NT2/D1 (cell line): ENCODE results near the gene PPP1R13L.

ENCODE experiments used
- DNase-seq: peaks from one replicate; pipeline ENCODE4 v3.0.0-alpha.2; 2011; ENCODE audit warnings: low read depth, low spot score
- H3K27me3 ChIP-seq: 2 replicates; pipeline ENCODE4 v1.6.0; 2011; ENCODE audit warnings: mild to moderate bottlenecking; ENCODE audit not compliant: insufficient read length, insufficient read depth
- H3K36me3 ChIP-seq: 2 replicates; pipeline ENCODE4 v1.6.1; 2011; ENCODE audit warnings: mild to moderate bottlenecking, low read length, mixed read lengths; ENCODE audit not compliant: insufficient read depth, insufficient read length
- H3K4me1 ChIP-seq: 2 replicates; pipeline ENCODE4 v1.5.1; 2011; ENCODE audit not compliant: insufficient read depth, insufficient read length
- H3K4me3 ChIP-seq: 2 replicates; pipeline ENCODE4 v1.5.1; 2011; ENCODE audit warnings: low read depth; ENCODE audit not compliant: insufficient read length
- H3K9ac ChIP-seq: 2 replicates; pipeline ENCODE4 v1.6.0; 2011; ENCODE audit warnings: low read depth; ENCODE audit not compliant: insufficient read length
- H3K9me3 ChIP-seq: 2 replicates; pipeline ENCODE4 v1.5.1; 2011; ENCODE audit warnings: mild to moderate bottlenecking, low read length; ENCODE audit not compliant: insufficient read depth
- SUZ12 ChIP-seq: IDR thresholded peaks from 2 replicates; pipeline ENCODE4 v1.6.1; 2011; ENCODE audit not compliant: insufficient read length, insufficient read depth; ENCODE audit errors: extremely low read depth
- YY1 ChIP-seq: IDR thresholded peaks from 2 replicates; pipeline ENCODE4 v1.6.1; 2011; ENCODE audit not compliant: insufficient read length, insufficient read depth
- ZNF274 ChIP-seq: IDR thresholded peaks from 2 replicates; pipeline ENCODE4 v1.6.1; 2011; ENCODE audit warnings: mild to moderate bottlenecking, low read depth, low read length

PPP1R13L gene

GRCh38 chr19:45346449-45346848, 58.4 kb downstream of the PPP1R13L start:
- H3K9me3 ChIP-seq, result no peaks in the 10 kb centered on the region
- peaks cover 15% of the 10 kb centered on the region for H3K27me3 ChIP-seq
- peaks cover 22% of the 10 kb centered on the region for H3K36me3 ChIP-seq
- TF ChIP-seq ZNF274, result no peak
- no peak for TF ChIP-seq YY1
- TF ChIP-seq SUZ12, result no peak
- H3K9ac ChIP-seq, result no peak overlapping the region
- no peak for DNase-seq
- no peak overlapping the region for H3K4me3 ChIP-seq
- H3K4me1 ChIP-seq, result peaks cover 9% of the 10 kb centered on the region

GRCh38 chr19:45345506-45345860, 59.4 kb downstream of the PPP1R13L start:
- peaks cover 24% of the 10 kb centered on the region for H3K27me3 ChIP-seq
- H3K4me1 ChIP-seq, result peaks cover 9% of the 10 kb centered on the region
- H3K36me3 ChIP-seq, result peaks cover 12% of the 10 kb centered on the region
- no peak overlapping the region for H3K9ac ChIP-seq
- TF ChIP-seq YY1, result no peak
- no peak for TF ChIP-seq ZNF274
- TF ChIP-seq SUZ12, result no peak
- no peaks in the 10 kb centered on the region for H3K9me3 ChIP-seq
- no peak overlapping the region for H3K4me3 ChIP-seq
- no peak for DNase-seq

GRCh38 chr19:45344621-45345505, 60.0 kb downstream of the PPP1R13L start:
- H3K4me3 ChIP-seq, result no peak overlapping the region
- no peak for DNase-seq
- no peaks in the 10 kb centered on the region for H3K9me3 ChIP-seq
- TF ChIP-seq ZNF274 (no peak), SUZ12 (no peak), YY1 (no peak)
- H3K9ac ChIP-seq, result no peak overlapping the region
- peaks cover 28% of the 10 kb centered on the region for H3K27me3 ChIP-seq
- peaks cover 9% of the 10 kb centered on the region for H3K4me1 ChIP-seq
- peaks cover 9% of the 10 kb centered on the region for H3K36me3 ChIP-seq

- H3K36me3 ChIP-seq, result no peaks in the 10 kb centered on the region
- H3K4me3 ChIP-seq, result no peak overlapping the region
- peaks cover 36% of the 10 kb centered on the region for H3K27me3 ChIP-seq
- DNase-seq, result no peak
- no peaks in the 10 kb centered on the region for H3K9me3 ChIP-seq
- TF ChIP-seq ZNF274, result no peak
- TF ChIP-seq SUZ12, result no peak
- no peak for TF ChIP-seq YY1
- peaks cover 4% of the 10 kb centered on the region for H3K4me1 ChIP-seq
- no peak overlapping the region for H3K9ac ChIP-seq
Observed at GRCh38 chr19:45342911-45343310, 62.0 kb downstream of the PPP1R13L start.

- Histone ChIP-seq H3K4me1 (no peaks in the 10 kb centered on the region), H3K4me3 (peak overlapping the region; percentile 36), H3K36me3 (no peaks in the 10 kb centered on the region), H3K27me3 (peaks cover 36% of the 10 kb centered on the region), H3K9me3 (no peaks in the 10 kb centered on the region), H3K9ac (peak overlapping the region; percentile 42)
- TF ChIP-seq SUZ12, result no peak
- no peak for TF ChIP-seq ZNF274
- no peak for TF ChIP-seq YY1
- DNase-seq, result no peak
Observed at GRCh38 chr19:45340899-45341453, 63.9 kb downstream of the PPP1R13L start.

- peak within 1 kb of the TSS; percentile 36 for H3K4me3 ChIP-seq
- H3K9me3 ChIP-seq, result no peaks in the 10 kb centered on the region
- H3K9ac ChIP-seq, result peak within 1 kb of the TSS; percentile 42
- no peak for TF ChIP-seq YY1
- TF ChIP-seq SUZ12, result no peak
- no peak for DNase-seq
- H3K27me3 ChIP-seq, result peaks cover 36% of the 10 kb centered on the region
- H3K4me1 ChIP-seq, result no peaks in the 10 kb centered on the region
- H3K36me3 ChIP-seq, result no peaks in the 10 kb centered on the region
Observed at GRCh38 chr19:45340232-45340898, 64.5 kb downstream of the PPP1R13L start, which contains the start of gene KLC3. TSS of gene KLC3 (plus strand) at chr19:45340750. CDS start at chr19:45345542, 4,792 bp downstream.

GRCh38 chr19:45339629-45340028, 65.2 kb downstream of the PPP1R13L start:
- Histone ChIP-seq H3K4me3 (no peak overlapping the region), H3K36me3 (no peaks in the 10 kb centered on the region), H3K9ac (no peak overlapping the region), H3K9me3 (no peaks in the 10 kb centered on the region), H3K27me3 (peaks cover 36% of the 10 kb centered on the region), H3K4me1 (no peaks in the 10 kb centered on the region)
- no peak for TF ChIP-seq YY1
- TF ChIP-seq SUZ12, result no peak
- no peak for TF ChIP-seq ZNF274
- DNase-seq, result no peak
